Keratinocyte (primary cell): ENCODE data around the gene LMOD1.

Experiments
- EZH2 ChIP-seq: IDR thresholded peaks from one replicate; pipeline ENCODE4 v1.6.1; 2012; ENCODE audit warnings: inconsistent platforms, mild to moderate bottlenecking, low read length, moderate library complexity
- TF ChIP-seq, protein P1 (sequence below), 3 experiments: IDR thresholded peaks in 1 of 3; conservative IDR thresholded peaks in 1 of 3; optimal IDR thresholded peaks in 1 of 3; 2 replicates in 2 of 3; 3 replicates in 1 of 3; pipeline versions ENCODE3 to v1.5.1; 2011; ENCODE audit warnings: low read length in 3 of 3, mild to moderate bottlenecking in 3 of 3, moderate library complexity in 2 of 3, control low read depth in 1 of 3, inconsistent platforms in 1 of 3; ENCODE audit not compliant: insufficient read depth in 2 of 3; ENCODE audit errors: extremely low read depth in 1 of 3

DNA sequence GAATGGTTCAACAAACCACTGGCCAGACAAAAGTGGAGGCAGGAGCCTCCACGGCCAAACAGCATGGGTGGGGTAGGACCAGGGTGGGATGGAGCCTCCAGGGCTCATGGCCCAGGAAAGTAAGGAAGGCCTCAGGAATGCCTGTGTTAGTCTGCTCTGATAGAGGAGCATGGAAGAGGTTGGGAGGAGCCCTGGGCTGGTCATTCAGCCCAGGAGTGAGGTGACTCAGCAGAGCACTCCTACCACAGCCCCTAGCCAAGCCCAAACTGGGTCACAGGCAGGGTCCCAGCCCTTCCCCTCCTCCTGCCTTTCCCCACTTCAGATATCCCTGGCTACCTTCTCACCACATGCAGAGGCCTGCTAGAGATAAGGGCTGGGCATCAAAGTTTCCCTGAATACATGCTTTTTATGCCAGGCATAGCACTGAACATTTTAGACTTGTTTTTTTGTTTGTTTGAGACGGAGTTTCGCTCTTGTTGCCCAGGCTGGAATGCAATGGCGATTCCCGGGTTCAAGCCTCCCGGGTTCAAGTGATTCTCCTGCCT is 60.7 kb downstream of the LMOD1 start:
- TF ChIP-seq, protein P1, sequence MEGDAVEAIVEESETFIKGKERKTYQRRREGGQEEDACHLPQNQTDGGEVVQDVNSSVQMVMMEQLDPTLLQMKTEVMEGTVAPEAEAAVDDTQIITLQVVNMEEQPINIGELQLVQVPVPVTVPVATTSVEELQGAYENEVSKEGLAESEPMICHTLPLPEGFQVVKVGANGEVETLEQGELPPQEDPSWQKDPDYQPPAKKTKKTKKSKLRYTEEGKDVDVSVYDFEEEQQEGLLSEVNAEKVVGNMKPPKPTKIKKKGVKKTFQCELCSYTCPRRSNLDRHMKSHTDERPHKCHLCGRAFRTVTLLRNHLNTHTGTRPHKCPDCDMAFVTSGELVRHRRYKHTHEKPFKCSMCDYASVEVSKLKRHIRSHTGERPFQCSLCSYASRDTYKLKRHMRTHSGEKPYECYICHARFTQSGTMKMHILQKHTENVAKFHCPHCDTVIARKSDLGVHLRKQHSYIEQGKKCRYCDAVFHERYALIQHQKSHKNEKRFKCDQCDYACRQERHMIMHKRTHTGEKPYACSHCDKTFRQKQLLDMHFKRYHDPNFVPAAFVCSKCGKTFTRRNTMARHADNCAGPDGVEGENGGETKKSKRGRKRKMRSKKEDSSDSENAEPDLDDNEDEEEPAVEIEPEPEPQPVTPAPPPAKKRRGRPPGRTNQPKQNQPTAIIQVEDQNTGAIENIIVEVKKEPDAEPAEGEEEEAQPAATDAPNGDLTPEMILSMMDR (optimal IDR thresholded peaks at IDR 0.05 in 1 of 3, IDR thresholded peaks at IDR 0.05 in 1 of 3, conservative IDR thresholded peaks at IDR 0.05 in 1 of 3; ENCODE audit: extremely low read depth in 1 of 3, insufficient read depth in 2 of 3, low read length in 3 of 3): no peak
- no peak for TF ChIP-seq EZH2
